K562 (cell line): Measurements from ENCODE around the gene TUT1. TPM values are rescaled to one million over a fixed set of nuclear protein-coding genes. Genes with fewer than 3 reads are reported as not detected.

Experiments
- CBX8 ChIP-seq: fragments of 200-600 bp; sonication (generic); IDR thresholded peaks from 2 replicates; pipeline ENCODE4 v1.6.1; 2012; ENCODE audit warnings: borderline replicate concordance, mixed run types, low read depth, mild to moderate bottlenecking, moderate library complexity, mixed read lengths, low read length, control low read depth, inconsistent platforms; ENCODE audit not compliant: poor library complexity, severe bottlenecking; ENCODE audit errors: extremely low read depth
- CREB5 ChIP-seq: fragments of 250-450 bp; sonication (Bioruptor Pico); IDR thresholded peaks from 2 replicates; pipeline ENCODE4 v1.5.0; 2020; ENCODE audit warnings: mild to moderate bottlenecking
- CREBBP ChIP-seq: IDR thresholded peaks from one replicate; pipeline ENCODE4 v1.6.1; 2012; ENCODE audit warnings: low read depth, mild to moderate bottlenecking, control low read depth, inconsistent platforms, low read length
- CREM ChIP-seq: IDR thresholded peaks from 2 replicates; pipeline ENCODE4 v1.6.1; 2014; ENCODE audit warnings: antibody characterized with exemption, low read depth
- CTBP1 ChIP-seq: fragments of 450-650 bp; IDR thresholded peaks from 2 replicates; pipeline ENCODE4 v1.6.1; 2016; ENCODE audit warnings: borderline replicate concordance
- EWSR1 ChIP-seq: fragments of 450-650 bp; IDR thresholded peaks from 2 replicates; pipeline ENCODE4 v1.6.1; 2018; ENCODE audit warnings: borderline replicate concordance, mild to moderate bottlenecking, low read depth, moderate library complexity; ENCODE audit not compliant: partially characterized antibody
- HDAC1 ChIP-seq, 2 experiments: fragments of 450-650 bp; IDR thresholded peaks; 2 replicates each; pipeline ENCODE4 v1.6.1; 2016 to 2017; ENCODE audit warnings: inconsistent platforms in 1 of 2, mild to moderate bottlenecking in 1 of 2, moderate library complexity in 1 of 2
- KLF13 ChIP-seq: fragments of 450-650 bp; IDR thresholded peaks from 2 replicates; pipeline ENCODE4 v1.6.1; 2016; ENCODE audit warnings: missing genetic modification characterization, low read depth, mild to moderate bottlenecking, missing compliant biosample characterization, moderate library complexity, borderline replicate concordance
- MEF2D ChIP-seq: conservative IDR thresholded peaks from 2 replicates; pipeline ENCODE4 v1.6.1; 2016; ENCODE audit warnings: low read depth, missing genetic modification characterization, missing compliant biosample characterization
- MTA2 ChIP-seq: fragments of 450-650 bp; IDR thresholded peaks from 2 replicates; pipeline ENCODE4 v1.6.1; 2016; ENCODE audit warnings: low read depth
- NRF1 ChIP-seq, 2 experiments: fragments of 450-650 bp; IDR thresholded peaks in 1 of 2; conservative IDR thresholded peaks in 1 of 2; 2 replicates each; pipeline ENCODE4 v1.6.1; 2014; ENCODE audit warnings: mild to moderate bottlenecking in 2 of 2
- SIRT6 ChIP-seq: IDR thresholded peaks from one replicate; pipeline ENCODE4 v1.6.1; 2012; ENCODE audit warnings: low read depth, mild to moderate bottlenecking, control low read depth, inconsistent platforms, low read length, moderate library complexity
- TBL1XR1 ChIP-seq, 2 experiments: IDR thresholded peaks; 2 replicates each; pipeline ENCODE4 v1.6.1; 2012; ENCODE audit warnings: improper control_type of control experiment in 2 of 2, low read length in 2 of 2, mild to moderate bottlenecking in 1 of 2
- WHSC1 ChIP-seq: IDR thresholded peaks from one replicate; pipeline ENCODE4 v1.6.1; 2012; ENCODE audit warnings: low read length, control low read depth, inconsistent platforms
- ZNF23 ChIP-seq: fragments of 250-450 bp; sonication (Bioruptor Pico); IDR thresholded peaks from 2 replicates; pipeline ENCODE4 v1.4.0; 2020; ENCODE audit warnings: mild to moderate bottlenecking
- ZNF239 ChIP-seq: fragments of 250-450 bp; sonication (Bioruptor Pico); IDR thresholded peaks from 2 replicates; pipeline ENCODE4 v1.4.0; 2020; ENCODE audit warnings: mild to moderate bottlenecking
- polyA plus RNA-seq, 8 experiments: library from polyadenylated mRNA; depleted of rRNA in 4 of 8; stranded (reverse) in 5 of 8; unstranded in 3 of 8; fragments of >200 nt; fragmentation: Nextera tagmentation in 2 of 8; fragmentation: Illumina TruSeq in 1 of 8; extraction: Ambion mirVana in 2 of 8; extraction: Trizol in 1 of 8; gene quantifications; 2 replicates each; pipeline versions ENCODE4 v1.2.1 to v1.2.3, GENCODE V29; 2011 to 2014; ENCODE audit warnings: inconsistent platforms in 1 of 8, missing spikeins in 1 of 8
- total RNA-seq, 7 experiments: library from RNA; depleted of rRNA in 6 of 7; stranded (reverse); fragments of >200 nt in 6 of 7; fragmentation: Illumina TruSeq in 2 of 7; extraction: Trizol in 2 of 7; gene quantifications; 2 replicates each; pipeline versions ENCODE4 v1.2.1 to v1.2.3, GENCODE V29; 2011 to 2021; ENCODE audit warnings: low replicate concordance in 1 of 7
- TF ChIP-seq, protein P1 (sequence below): fragments of 250-450 bp; sonication (Bioruptor Pico); IDR thresholded peaks from 2 replicates; pipeline ENCODE4 v1.4.0; 2020; ENCODE audit warnings: mild to moderate bottlenecking
- TF ChIP-seq, protein P2 (sequence below): fragments of 450-650 bp; formaldehyde crosslinking; IDR thresholded peaks from 2 replicates; pipeline ENCODE4 v1.4.0; 2020; ENCODE audit warnings: mild to moderate bottlenecking

The TUT1 gene
- total and polyA plus RNA-seq, 9 of the 15 experiments (the other 6 are each of a cell fraction or from before 2014, with no cell fraction given) = 0.66 to 44.3 (median 15.7) TPM

GRCh38 chr11:62621567-62622470 lies 30.5 kb upstream of the TUT1 start, which contains the start of gene B3GAT3 (continued):
- TF ChIP-seq EWSR1 = no peak
- no peak for TF ChIP-seq WHSC1
- TF ChIP-seq TBL1XR1 (IDR thresholded peaks at IDR 0.05; ENCODE audit: low read length in 2 of 2) = no peak
- peak; percentile 75 to 78 for TF ChIP-seq NRF1 (conservative IDR thresholded peaks at IDR 0.05 in 1 of 2, IDR thresholded peaks at IDR 0.05 in 1 of 2)
- no peak for TF ChIP-seq MTA2
- peak; percentile 98 for TF ChIP-seq CREM
- no peak for TF ChIP-seq CBX8
- TF ChIP-seq CREB5 (CRISPR knock-in tag) = no peak
- TF ChIP-seq, protein P1, sequence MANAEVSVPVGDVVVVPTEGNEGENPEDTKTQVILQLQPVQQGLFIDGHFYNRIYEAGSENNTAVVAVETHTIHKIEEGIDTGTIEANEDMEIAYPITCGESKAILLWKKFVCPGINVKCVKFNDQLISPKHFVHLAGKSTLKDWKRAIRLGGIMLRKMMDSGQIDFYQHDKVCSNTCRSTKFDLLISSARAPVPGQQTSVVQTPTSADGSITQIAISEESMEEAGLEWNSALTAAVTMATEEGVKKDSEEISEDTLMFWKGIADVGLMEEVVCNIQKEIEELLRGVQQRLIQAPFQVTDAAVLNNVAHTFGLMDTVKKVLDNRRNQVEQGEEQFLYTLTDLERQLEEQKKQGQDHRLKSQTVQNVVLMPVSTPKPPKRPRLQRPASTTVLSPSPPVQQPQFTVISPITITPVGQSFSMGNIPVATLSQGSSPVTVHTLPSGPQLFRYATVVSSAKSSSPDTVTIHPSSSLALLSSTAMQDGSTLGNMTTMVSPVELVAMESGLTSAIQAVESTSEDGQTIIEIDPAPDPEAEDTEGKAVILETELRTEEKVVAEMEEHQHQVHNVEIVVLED = peak; percentile 47; the same call in 1 of the 2 replicates
- no peak for TF ChIP-seq MEF2D (tag)
- TF ChIP-seq, protein P2, sequence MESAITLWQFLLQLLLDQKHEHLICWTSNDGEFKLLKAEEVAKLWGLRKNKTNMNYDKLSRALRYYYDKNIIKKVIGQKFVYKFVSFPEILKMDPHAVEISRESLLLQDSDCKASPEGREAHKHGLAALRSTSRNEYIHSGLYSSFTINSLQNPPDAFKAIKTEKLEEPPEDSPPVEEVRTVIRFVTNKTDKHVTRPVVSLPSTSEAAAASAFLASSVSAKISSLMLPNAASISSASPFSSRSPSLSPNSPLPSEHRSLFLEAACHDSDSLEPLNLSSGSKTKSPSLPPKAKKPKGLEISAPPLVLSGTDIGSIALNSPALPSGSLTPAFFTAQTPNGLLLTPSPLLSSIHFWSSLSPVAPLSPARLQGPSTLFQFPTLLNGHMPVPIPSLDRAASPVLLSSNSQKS (CRISPR knock-in tag) = no peak
- TF ChIP-seq ZNF239 (CRISPR knock-in tag) = no peak
- TF ChIP-seq ZNF23 (CRISPR knock-in tag) = no peak
- no peak for TF ChIP-seq SIRT6
- no peak for TF ChIP-seq CREBBP
- TF ChIP-seq CTBP1 = peak; percentile 90
- TF ChIP-seq HDAC1 (IDR thresholded peaks at IDR 0.05) = peak in 1 of 2 experiments; percentile 98; a peak in 2 of 4 replicates
- peak; percentile 93 for TF ChIP-seq KLF13 (tag)
